Smooth muscle cell (in vitro differentiated cells): ENCODE results near the gene TEPSIN. TPM values are rescaled to one million over a fixed set of nuclear protein-coding genes. Genes with fewer than 3 reads are reported as not detected.
A peak's percentile ranks its signal among the peaks of the same experiment; 100 is the strongest.

Experiments
- DNase-seq: peaks from one replicate; lab custom pipeline; 2025; ENCODE audit not compliant: unreplicated experiment; lab: John Stamatoyannopoulos, UW
- H2AFZ ChIP-seq: fragments of 200-600 bp; sonication (generic); 2 replicates; pipeline ENCODE4 v1.6.0; 2016; ENCODE audit warnings: antibody characterized with exemption, low read depth, mild to moderate bottlenecking
- H3F3A ChIP-seq: fragments of 200-600 bp; sonication (generic); 2 replicates; pipeline ENCODE4 v1.6.0; 2017; ENCODE audit warnings: antibody characterized with exemption, low read depth
- H3K27ac ChIP-seq: fragments of 200-600 bp; sonication (generic); 2 replicates; pipeline ENCODE4 v1.5.1; 2016; ENCODE audit warnings: low read depth, mild to moderate bottlenecking
- H3K27me3 ChIP-seq: fragments of 200-600 bp; sonication (generic); 2 replicates; pipeline ENCODE4 v1.6.1; 2016; ENCODE audit warnings: low read depth, mild to moderate bottlenecking
- H3K36me3 ChIP-seq: fragments of 200-600 bp; sonication (generic); 2 replicates; pipeline ENCODE4 v1.5.1; 2016; ENCODE audit warnings: low read depth
- H3K4me1 ChIP-seq: fragments of 200-600 bp; sonication (generic); 2 replicates; pipeline ENCODE4 v1.5.1; 2016; ENCODE audit warnings: low read depth
- H3K4me2 ChIP-seq: fragments of 200-600 bp; sonication (generic); 2 replicates; pipeline ENCODE4 v1.6.0; 2016; ENCODE audit warnings: mild to moderate bottlenecking
- H3K4me3 ChIP-seq: fragments of 200-600 bp; sonication (generic); 2 replicates; pipeline ENCODE4 v1.5.1; 2016; ENCODE audit warnings: mild to moderate bottlenecking
- H3K79me2 ChIP-seq: fragments of 200-600 bp; sonication (generic); 2 replicates; pipeline ENCODE4 v1.6.0; 2016; ENCODE audit warnings: low read depth, mild to moderate bottlenecking
- H3K9ac ChIP-seq: fragments of 200-600 bp; sonication (generic); 2 replicates; pipeline ENCODE4 v1.6.0; 2016; ENCODE audit warnings: low read depth
- H3K9me3 ChIP-seq: fragments of 200-600 bp; sonication (generic); replicated peaks from 2 replicates; pipeline ENCODE4 v1.5.1; 2016; ENCODE audit warnings: low read depth
- H4K20me1 ChIP-seq: fragments of 200-600 bp; sonication (generic); 2 replicates; pipeline ENCODE4 v1.6.0; 2016; ENCODE audit warnings: low read depth
- WGBS: methylation state at CpG from one replicate; pipeline ENCODE4 v1.1.7; 2016; ENCODE audit warnings: low lambda C conversion rate; 5-methylcytosine and 5-hydroxymethylcytosine counted together
- polyA plus RNA-seq: library from polyadenylated mRNA; unstranded; fragments of >200 nt; fragmentation: Nextera tagmentation; extraction: Ambion mirVana; gene quantifications from 2 replicates; pipeline ENCODE4 v1.2.1, GENCODE V29; 2016
- total RNA-seq: library from RNA; depleted of rRNA; stranded (reverse); fragments of >200 nt; gene quantifications from 2 replicates; pipeline ENCODE4 v1.2.3, GENCODE V29; 2014
- TF ChIP-seq, protein P1 (sequence below): fragments of 200-600 bp; sonication (generic); IDR thresholded peaks from 2 replicates; pipeline ENCODE4 v1.5.1; 2017; ENCODE audit warnings: borderline replicate concordance, mild to moderate bottlenecking, antibody characterized with exemption; ENCODE audit not compliant: insufficient read depth, poor library complexity, severe bottlenecking

Gene TEPSIN
- total and polyA plus RNA-seq, 2 experiments from 2014 or later = 9.8 to 18.6 TPM

DNA sequence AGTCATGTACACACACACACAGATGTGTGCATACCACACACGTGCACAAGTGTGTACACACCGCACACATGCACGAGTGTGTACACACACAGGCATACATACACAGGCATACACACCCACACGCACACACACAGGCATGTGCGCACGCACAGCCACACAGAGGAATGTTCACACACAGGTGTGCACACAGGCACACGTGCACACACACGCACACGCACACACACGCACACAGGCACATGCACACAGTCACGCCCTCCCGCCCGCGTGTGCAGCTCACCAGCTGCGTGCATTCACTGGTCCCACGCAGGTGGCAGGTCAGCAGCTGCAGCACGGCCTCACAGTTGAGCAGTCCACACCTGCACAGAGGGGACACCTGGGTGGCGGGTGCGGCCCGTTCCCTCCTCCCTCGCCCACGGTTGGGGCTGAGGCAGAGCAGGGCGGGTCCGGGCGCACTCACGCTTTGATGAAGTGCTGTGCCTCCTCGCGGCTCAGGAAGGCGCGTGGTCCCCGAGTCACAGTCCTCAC lies 7.7 kb downstream of the TEPSIN start:
- Histone ChIP-seq H3K27me3 (no peaks in the 10 kb centered on the region), H3K79me2 (no peaks in the 10 kb centered on the region), H3K36me3 (no peaks in the 10 kb centered on the region), H3K9me3 (no peaks in the 10 kb centered on the region), H3K4me3 (no peak overlapping the region), H2AFZ (no peak overlapping the region), H3K4me1 (no peaks in the 10 kb centered on the region), H3F3A (no peaks in the 10 kb centered on the region), H4K20me1 (peaks cover 32% of the 10 kb centered on the region), H3K4me2 (no peak overlapping the region), H3K9ac (no peak overlapping the region), H3K27ac (no peak overlapping the region)
- TF ChIP-seq, protein P1, sequence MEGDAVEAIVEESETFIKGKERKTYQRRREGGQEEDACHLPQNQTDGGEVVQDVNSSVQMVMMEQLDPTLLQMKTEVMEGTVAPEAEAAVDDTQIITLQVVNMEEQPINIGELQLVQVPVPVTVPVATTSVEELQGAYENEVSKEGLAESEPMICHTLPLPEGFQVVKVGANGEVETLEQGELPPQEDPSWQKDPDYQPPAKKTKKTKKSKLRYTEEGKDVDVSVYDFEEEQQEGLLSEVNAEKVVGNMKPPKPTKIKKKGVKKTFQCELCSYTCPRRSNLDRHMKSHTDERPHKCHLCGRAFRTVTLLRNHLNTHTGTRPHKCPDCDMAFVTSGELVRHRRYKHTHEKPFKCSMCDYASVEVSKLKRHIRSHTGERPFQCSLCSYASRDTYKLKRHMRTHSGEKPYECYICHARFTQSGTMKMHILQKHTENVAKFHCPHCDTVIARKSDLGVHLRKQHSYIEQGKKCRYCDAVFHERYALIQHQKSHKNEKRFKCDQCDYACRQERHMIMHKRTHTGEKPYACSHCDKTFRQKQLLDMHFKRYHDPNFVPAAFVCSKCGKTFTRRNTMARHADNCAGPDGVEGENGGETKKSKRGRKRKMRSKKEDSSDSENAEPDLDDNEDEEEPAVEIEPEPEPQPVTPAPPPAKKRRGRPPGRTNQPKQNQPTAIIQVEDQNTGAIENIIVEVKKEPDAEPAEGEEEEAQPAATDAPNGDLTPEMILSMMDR = no peak
- WGBS = 93% methylated on average over 29 of the region's 31 CpGs
- DNase-seq = no peak

DNA sequence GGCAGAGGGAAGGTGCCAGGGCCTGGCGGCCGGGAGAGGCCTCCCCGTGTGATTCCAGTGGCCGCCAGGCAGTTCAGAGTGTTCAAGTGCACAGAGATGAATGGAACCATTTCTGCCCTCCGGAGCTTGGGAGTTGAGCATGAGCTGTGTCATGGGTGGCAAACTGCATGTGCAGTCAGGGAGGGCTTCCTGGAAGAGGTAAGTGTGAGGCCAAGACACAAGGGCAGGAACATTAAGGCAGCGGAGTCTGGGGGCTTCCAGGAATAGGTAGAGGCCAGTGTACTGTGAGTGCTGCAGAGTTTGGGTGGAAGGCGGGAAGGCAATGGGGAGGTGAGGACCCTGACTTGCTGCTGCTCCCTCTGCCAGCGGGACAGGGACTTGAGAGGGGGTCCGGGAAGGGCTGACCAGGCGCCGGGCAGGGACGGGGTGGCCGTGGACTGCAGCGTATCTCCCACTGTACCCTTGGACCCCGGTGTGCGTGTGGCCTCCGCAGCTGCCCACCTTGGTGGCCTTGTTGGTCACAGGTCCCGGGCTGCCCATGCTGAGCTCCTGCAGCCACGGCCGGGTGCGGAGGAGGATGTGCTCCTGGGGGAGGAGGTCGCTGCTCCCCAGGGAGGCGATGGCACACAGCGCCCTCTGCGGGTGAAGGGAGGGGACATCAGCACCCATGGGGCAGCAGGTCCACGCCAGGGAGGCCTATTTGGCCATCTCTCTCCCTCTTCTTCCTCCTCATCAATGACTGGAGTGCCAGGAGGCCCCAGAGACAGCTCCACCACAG lies 8.6 kb downstream of the TEPSIN start:
- H3K4me3 ChIP-seq = no peak overlapping the region
- no peaks in the 10 kb centered on the region for H3K9me3 ChIP-seq
- no peak overlapping the region for H3K9ac ChIP-seq
- 93% methylated on average over 26 of the region's 26 CpGs for WGBS
- no peak overlapping the region for H3K27ac ChIP-seq
- H2AFZ ChIP-seq = no peak overlapping the region
- no peak for DNase-seq
- H3K4me2 ChIP-seq = no peak overlapping the region
- H3F3A ChIP-seq = no peaks in the 10 kb centered on the region
- H3K36me3 ChIP-seq = no peaks in the 10 kb centered on the region
- no peaks in the 10 kb centered on the region for H3K4me1 ChIP-seq
- H3K79me2 ChIP-seq = no peaks in the 10 kb centered on the region
- H4K20me1 ChIP-seq = peaks cover 23% of the 10 kb centered on the region
- H3K27me3 ChIP-seq = no peaks in the 10 kb centered on the region
- TF ChIP-seq, protein P1 = peak; percentile 19

DNA sequence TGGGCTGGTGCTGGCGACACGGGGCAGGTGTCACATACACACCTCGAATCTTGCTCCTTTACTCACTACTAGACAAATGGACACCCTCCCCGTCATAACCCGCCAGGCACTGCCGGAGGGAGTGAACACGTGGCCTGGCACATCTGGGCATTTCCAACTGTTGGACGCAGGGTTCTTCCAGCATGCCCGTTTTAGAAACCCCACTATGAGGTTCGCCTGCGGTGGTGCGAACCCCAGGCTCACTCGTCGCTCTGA lies 9.3 kb downstream of the TEPSIN start:
- no peak overlapping the region for H3K4me2 ChIP-seq
- peaks cover 17% of the 10 kb centered on the region for H4K20me1 ChIP-seq
- WGBS = 97% methylated on average over 14 of the region's 14 CpGs
- no peaks in the 10 kb centered on the region for H3K36me3 ChIP-seq
- no peaks in the 10 kb centered on the region for H3F3A ChIP-seq
- H3K27me3 ChIP-seq = no peaks in the 10 kb centered on the region
- no peak overlapping the region for H3K27ac ChIP-seq
- DNase-seq = no peak
- TF ChIP-seq, protein P1 = no peak
- H2AFZ ChIP-seq = no peak overlapping the region
- H3K4me3 ChIP-seq = no peak overlapping the region
- no peaks in the 10 kb centered on the region for H3K9me3 ChIP-seq
- no peaks in the 10 kb centered on the region for H3K79me2 ChIP-seq
- no peak overlapping the region for H3K9ac ChIP-seq
- H3K4me1 ChIP-seq = no peaks in the 10 kb centered on the region
